Peyer's patch (tissue), 4 donors: ENCODE measurements around the gene POMT2. TPM values are rescaled to one million over a fixed set of nuclear protein-coding genes. Genes with fewer than 3 reads are reported as not detected.
"Not testable (repeated sequence)": the region's sequence is repeated elsewhere in the genome, so short reads cannot be mapped to it uniquely, and the experiment has no call there.

Experiments used
- DNase-seq, 3 donors: peaks; one replicate each; pipeline ENCODE4 v3.0.0-alpha.2; 2017 to 2019
- H3K27ac ChIP-seq, 4 donors: fragments of 200-600 bp; sonication (generic); one replicate each; pipeline ENCODE4 v1.5.1; 2016 to 2019
- H3K27me3 ChIP-seq, 2 donors: fragments of 200-600 bp; sonication (generic); one replicate each; pipeline ENCODE4 v1.5.1; 2019
- H3K36me3 ChIP-seq, 3 donors: fragments of 200-600 bp; sonication (generic); one replicate each; pipeline ENCODE4 v1.5.1; 2016 to 2019
- H3K4me1 ChIP-seq, 4 donors: fragments of 200-600 bp; sonication (generic); one replicate each; pipeline ENCODE4 v1.5.1; 2016 to 2019
- H3K4me3 ChIP-seq, 4 donors: fragments of 200-600 bp; sonication (generic); 1 replicate in 3 of 4; 2 replicates in 1 of 4; pipeline ENCODE4 v1.5.1; 2016 to 2019; ENCODE audit warnings: mild to moderate bottlenecking in 1 of 4
- H3K9me3 ChIP-seq, 4 donors: fragments of 200-600 bp; sonication (generic); one replicate each; pipeline ENCODE4 v1.5.1; 2016 to 2019; ENCODE audit warnings: mild to moderate bottlenecking in 1 of 4
- CTCF ChIP-seq, 6 experiments: fragments of 450-650 bp in 4 of 6; fragments of 200-600 bp in 2 of 6; sonication (generic) in 1 of 6; IDR thresholded peaks; one replicate each; pipeline ENCODE4 v1.5.1; 2017 to 2019; ENCODE audit warnings: antibody characterized with exemption in 6 of 6, mild to moderate bottlenecking in 3 of 6, moderate library complexity in 1 of 6
- POLR2A ChIP-seq, 2 donors: fragments of 450-650 bp; IDR thresholded peaks; one replicate each; pipeline ENCODE4 v1.5.1; 2017; ENCODE audit warnings: antibody characterized with exemption in 2 of 2, mild to moderate bottlenecking in 2 of 2, moderate library complexity in 2 of 2
- total RNA-seq, 4 donors: library from RNA; depleted of rRNA; stranded (reverse); fragments of >200 nt; gene quantifications; one replicate each; pipeline ENCODE4 v1.1.0, GENCODE V29; 2016

POMT2 gene
- total RNA-seq, 4 donors from 2014 or later, result 19.0 to 43.0 (median 31.6) TPM

GRCh38 chr14:77284066-77284465 lies 36.6 kb downstream of the POMT2 start:
- DNase-seq, result no peak
- peaks cover 0 to 68% (median 0%) of the 10 kb centered on the region in 3 donors for H3K36me3 ChIP-seq
- H3K4me1 ChIP-seq, result no peaks in the 10 kb centered on the region
- TF ChIP-seq POLR2A (IDR thresholded peaks at IDR 0.05) (no peak), CTCF (IDR thresholded peaks at IDR 0.05) (no peak)
- no peaks in the 10 kb centered on the region for H3K9me3 ChIP-seq
- no peaks in the 10 kb centered on the region for H3K27me3 ChIP-seq
- no peak overlapping the region for H3K4me3 ChIP-seq
- no peak overlapping the region for H3K27ac ChIP-seq

- no peak for DNase-seq
- Histone ChIP-seq H3K36me3 (peaks cover 0 to 68% (median 0%) of the 10 kb centered on the region in 3 donors), H3K27me3 (no peaks in the 10 kb centered on the region), H3K27ac (no peak overlapping the region), H3K9me3 (no peaks in the 10 kb centered on the region), H3K4me3 (no peak overlapping the region), H3K4me1 (no peaks in the 10 kb centered on the region)
- TF ChIP-seq POLR2A (IDR thresholded peaks at IDR 0.05) (no peak), CTCF (IDR thresholded peaks at IDR 0.05) (no peak)
Measured at GRCh38 chr14:77281852-77282410, 38.8 kb downstream of the POMT2 start.

GRCh38 chr14:77280921-77281320 lies 39.8 kb downstream of the POMT2 start:
- H3K9me3 ChIP-seq, H3K27ac ChIP-seq, H3K4me3 ChIP-seq, DNase-seq, H3K4me1 ChIP-seq, H3K27me3 ChIP-seq: not testable (repeated sequence)
- peaks cover 0 to 58% (median 0%) of the 10 kb centered on the region in 3 donors for H3K36me3 ChIP-seq

GRCh38 chr14:77279719-77280118 lies 41.0 kb downstream of the POMT2 start:
- no peak for TF ChIP-seq CTCF (IDR thresholded peaks at IDR 0.05)
- no peak for TF ChIP-seq POLR2A (IDR thresholded peaks at IDR 0.05)
- H3K4me1 ChIP-seq, result no peaks in the 10 kb centered on the region
- no peak overlapping the region for H3K27ac ChIP-seq
- no peak for DNase-seq
- H3K27me3 ChIP-seq, result no peaks in the 10 kb centered on the region
- no peaks in the 10 kb centered on the region for H3K9me3 ChIP-seq
- no peak overlapping the region for H3K4me3 ChIP-seq
- peaks cover 0 to 48% (median 0%) of the 10 kb centered on the region in 3 donors for H3K36me3 ChIP-seq

GRCh38 chr14:77278461-77279230 lies 42.0 kb downstream of the POMT2 start:
- Histone ChIP-seq H3K9me3 (no peaks in the 10 kb centered on the region), H3K36me3 (peaks cover 0 to 37% (median 0%) of the 10 kb centered on the region in 3 donors), H3K4me1 (no peaks in the 10 kb centered on the region), H3K27ac (no peak overlapping the region), H3K4me3 (no peak overlapping the region), H3K27me3 (no peaks in the 10 kb centered on the region)
- DNase-seq, result no peak
- TF ChIP-seq CTCF (IDR thresholded peaks at IDR 0.05) (no peak), POLR2A (IDR thresholded peaks at IDR 0.05) (no peak)

GRCh38 chr14:77276959-77277358 lies 43.7 kb downstream of the POMT2 start:
- Histone ChIP-seq H3K4me3 (no peak overlapping the region), H3K27me3 (no peaks in the 10 kb centered on the region), H3K27ac (no peak overlapping the region), H3K9me3 (no peaks in the 10 kb centered on the region), H3K4me1 (no peaks in the 10 kb centered on the region), H3K36me3 (peaks cover 0 to 25% (median 0%) of the 10 kb centered on the region in 3 donors)
- no peak for DNase-seq
- TF ChIP-seq CTCF (IDR thresholded peaks at IDR 0.05) (no peak), POLR2A (IDR thresholded peaks at IDR 0.05) (no peak)
